Sigmoid colon (tissue), 7 donors: Measurements from ENCODE around the gene SLCO3A1. TPM values are rescaled to one million over a fixed set of nuclear protein-coding genes. Genes with fewer than 3 reads are reported as not detected.

ENCODE experiments used
- DNase-seq: peaks from one replicate; pipeline ENCODE4 v3.0.0-alpha.2; 2019
- H3K27ac ChIP-seq, 4 donors: fragments of 200-600 bp; sonication (generic); one replicate each; pipeline ENCODE4 v1.5.1; 2016 to 2019; ENCODE audit warnings: mild to moderate bottlenecking in 1 of 4
- H3K27me3 ChIP-seq, 3 donors: fragments of 200-600 bp; sonication (generic); one replicate each; pipeline ENCODE4 v1.5.1; 2019; ENCODE audit warnings: mild to moderate bottlenecking in 1 of 3
- H3K36me3 ChIP-seq, 4 donors: fragments of 200-600 bp; sonication (generic); one replicate each; pipeline ENCODE4 v1.5.1; 2016 to 2019
- H3K4me1 ChIP-seq, 4 donors: fragments of 200-600 bp; sonication (generic); one replicate each; pipeline ENCODE4 v1.5.1; 2017 to 2019
- H3K4me3 ChIP-seq, 4 donors: fragments of 200-600 bp; sonication (generic); one replicate each; pipeline ENCODE4 v1.5.1; 2017 to 2019; ENCODE audit warnings: mild to moderate bottlenecking in 2 of 4, moderate library complexity in 1 of 4
- H3K9me3 ChIP-seq, 4 donors: fragments of 200-600 bp in 3 of 4; sonication (generic) in 3 of 4; one replicate each; pipeline versions ENCODE4 v1.5.1 to v1.6.1; 2013 to 2019
- CTCF ChIP-seq, 4 experiments: fragments of 450-650 bp in 3 of 4; fragments of 200-600 bp in 1 of 4; IDR thresholded peaks; one replicate each; pipeline ENCODE4 v1.5.1; 2016 to 2019; ENCODE audit warnings: antibody characterized with exemption in 4 of 4, mild to moderate bottlenecking in 3 of 4, moderate library complexity in 2 of 4
- EP300 ChIP-seq, 4 donors: sonication (generic); formaldehyde crosslinking; IDR thresholded peaks; one replicate each; pipeline ENCODE4 v1.6.1; 2017; ENCODE audit warnings: antibody characterized with exemption in 4 of 4
- POLR2A ChIP-seq, 2 donors: fragments of 450-650 bp; IDR thresholded peaks; one replicate each; pipeline ENCODE4 v1.6.1; 2016; ENCODE audit warnings: antibody characterized with exemption in 2 of 2, mild to moderate bottlenecking in 2 of 2, moderate library complexity in 2 of 2
- POLR2AphosphoS5 ChIP-seq, 4 donors: sonication (generic); formaldehyde crosslinking; IDR thresholded peaks; one replicate each; pipeline ENCODE4 v1.6.1; 2017; ENCODE audit warnings: antibody characterized with exemption in 4 of 4
- WGBS, 2 donors: extraction: QIAGEN DNeasy Blood & Tissue Kit; methylation state at CpG; one replicate each; pipeline ENCODE4 v1.1.7; 2013; 5-methylcytosine and 5-hydroxymethylcytosine counted together
- intact Hi-C: fragments of 100-400 bp; cut with DNase I; formaldehyde crosslinking; loops from one replicate; pipeline ENCODE4 v1.15.1; 2023
- polyA plus RNA-seq, 3 donors: library from polyadenylated mRNA; stranded (reverse); fragments of 200-250 nt; gene quantifications; one replicate each; pipeline ENCODE4 v1.2.3, GENCODE V29; 2013
- total RNA-seq, 4 donors: library from RNA; depleted of rRNA; stranded (reverse); fragments of >200 nt; gene quantifications; one replicate each; pipeline ENCODE4 v1.1.0, GENCODE V29; 2016
- donor health status: healthy with polysubstance abuse.
- donor health status: Bipolar disorder and iron deficiency.
- donor health status: healthy.

The SLCO3A1 gene
- total and polyA plus RNA-seq, 7 donors, result 1.4 to 10.5 (median 4.6) TPM

- no peaks in the 10 kb centered on the region for H3K27me3 ChIP-seq
- TF ChIP-seq EP300 (IDR thresholded peaks at IDR 0.05), result no peak
- TF ChIP-seq POLR2AphosphoS5 (IDR thresholded peaks at IDR 0.05), result no peak
- no peak for TF ChIP-seq POLR2A (IDR thresholded peaks at IDR 0.05)
- no peak for TF ChIP-seq CTCF (IDR thresholded peaks at IDR 0.05)
- H3K27ac ChIP-seq, result no peak overlapping the region
- 25 to 71% methylated on average over 7 of the region's 7 CpGs for WGBS, 2 donors
- no peaks in the 10 kb centered on the region for H3K36me3 ChIP-seq
- no peak for DNase-seq
- intact Hi-C loops, result no loop called here
- H3K4me1 ChIP-seq, result no peaks in the 10 kb centered on the region
- no peak overlapping the region for H3K4me3 ChIP-seq
- H3K9me3 ChIP-seq, result no peaks in the 10 kb centered on the region
Observed at GRCh38 chr15:91909574-91909973, 56.1 kb downstream of the SLCO3A1 start.

DNA sequence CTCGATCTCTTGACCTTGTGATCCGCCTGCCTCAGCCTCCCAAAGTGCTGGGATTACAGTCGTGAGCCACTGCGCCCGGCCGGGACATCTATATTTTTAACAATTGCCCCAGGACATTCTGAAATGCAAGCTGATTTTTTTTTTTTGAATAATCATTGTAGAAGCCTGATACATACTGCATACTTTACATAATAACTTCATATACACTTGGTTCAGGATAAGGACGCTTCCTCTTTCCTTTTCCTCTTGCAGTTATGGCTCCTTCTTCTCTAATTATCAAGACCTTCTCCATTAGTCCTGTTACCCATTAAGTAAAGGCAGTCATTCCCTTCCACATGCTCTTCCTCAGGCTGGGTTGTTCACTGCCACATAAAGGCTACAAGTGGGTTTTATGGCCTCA lies 58.3 kb downstream of the SLCO3A1 start:
- Histone ChIP-seq H3K27ac (no peak overlapping the region), H3K27me3 (no peaks in the 10 kb centered on the region), H3K4me1 (no peaks in the 10 kb centered on the region), H3K4me3 (no peak overlapping the region), H3K9me3 (no peaks in the 10 kb centered on the region), H3K36me3 (peaks cover 0 to 7% (median 0%) of the 10 kb centered on the region in 4 donors)
- no peak for DNase-seq
- no peak for TF ChIP-seq EP300 (IDR thresholded peaks at IDR 0.05)
- no peak for TF ChIP-seq CTCF (IDR thresholded peaks at IDR 0.05)
- TF ChIP-seq POLR2AphosphoS5 (IDR thresholded peaks at IDR 0.05), result no peak
- TF ChIP-seq POLR2A (IDR thresholded peaks at IDR 0.05), result no peak
- WGBS, 2 donors, result 80 to 90% methylated on average over 7 of the region's 7 CpGs
- intact Hi-C loops, result no loop called here

- no peaks in the 10 kb centered on the region for H3K4me1 ChIP-seq
- peaks cover 0 to 7% (median 0%) of the 10 kb centered on the region in 4 donors for H3K36me3 ChIP-seq
- TF ChIP-seq EP300 (IDR thresholded peaks at IDR 0.05) (no peak), POLR2AphosphoS5 (IDR thresholded peaks at IDR 0.05) (no peak), CTCF (IDR thresholded peaks at IDR 0.05) (no peak), POLR2A (IDR thresholded peaks at IDR 0.05) (no peak)
- no peak overlapping the region for H3K27ac ChIP-seq
- H3K27me3 ChIP-seq, result no peaks in the 10 kb centered on the region
- no peak overlapping the region for H3K4me3 ChIP-seq
- intact Hi-C loops, result no loop called here
- DNase-seq, result no peak
- WGBS, 2 donors, result 14 to 59% methylated on average over 4 of the region's 4 CpGs
- H3K9me3 ChIP-seq, result no peaks in the 10 kb centered on the region
Observed at GRCh38 chr15:91912336-91912735, 58.8 kb downstream of the SLCO3A1 start.

DNA sequence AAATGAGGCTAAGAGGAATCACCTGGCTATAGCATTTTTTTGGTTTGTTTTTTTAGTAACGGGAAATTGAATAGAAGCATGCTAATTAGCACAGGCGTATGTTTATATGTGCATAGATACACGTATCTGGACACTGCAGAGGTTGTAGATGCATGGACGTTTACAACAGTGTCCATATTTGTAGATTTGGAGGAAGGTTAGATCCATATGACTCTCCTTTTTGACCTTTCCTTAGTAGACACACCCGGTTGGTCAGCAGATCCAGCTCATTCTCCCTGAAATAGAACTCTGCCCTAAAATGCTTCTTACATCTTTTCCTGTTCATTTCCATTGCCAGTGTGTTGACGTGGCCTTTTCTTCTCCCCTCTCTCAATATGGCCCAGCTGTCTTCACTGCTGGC lies 60.1 kb downstream of the SLCO3A1 start:
- WGBS, 2 donors, result 26 to 73% methylated on average over 6 of the region's 6 CpGs

More for the DNA sequence above, 60.1 kb downstream of the SLCO3A1 start:
- TF ChIP-seq EP300 (IDR thresholded peaks at IDR 0.05) (no peak), POLR2A (IDR thresholded peaks at IDR 0.05) (no peak), POLR2AphosphoS5 (IDR thresholded peaks at IDR 0.05) (no peak), CTCF (IDR thresholded peaks at IDR 0.05) (no peak)
- no peaks in the 10 kb centered on the region for H3K9me3 ChIP-seq
- intact Hi-C loops, result no loop called here
- DNase-seq, result no peak
- peaks cover 0 to 7% (median 0%) of the 10 kb centered on the region in 4 donors for H3K36me3 ChIP-seq
- no peaks in the 10 kb centered on the region for H3K27me3 ChIP-seq
- H3K27ac ChIP-seq, result no peak overlapping the region
- H3K4me3 ChIP-seq, result no peak overlapping the region
- no peaks in the 10 kb centered on the region for H3K4me1 ChIP-seq
